Brain pericyte (primary cell): Measurements from ENCODE around the gene ARL4A.
A peak's percentile ranks its signal among the peaks of the same experiment; 100 is the strongest.

Source experiments
- DNase-seq: peaks from one replicate; pipeline ENCODE4 v3.0.0-alpha.2; 2012; ENCODE audit warnings: low read depth, low spot score

Gene ARL4A

DNA sequence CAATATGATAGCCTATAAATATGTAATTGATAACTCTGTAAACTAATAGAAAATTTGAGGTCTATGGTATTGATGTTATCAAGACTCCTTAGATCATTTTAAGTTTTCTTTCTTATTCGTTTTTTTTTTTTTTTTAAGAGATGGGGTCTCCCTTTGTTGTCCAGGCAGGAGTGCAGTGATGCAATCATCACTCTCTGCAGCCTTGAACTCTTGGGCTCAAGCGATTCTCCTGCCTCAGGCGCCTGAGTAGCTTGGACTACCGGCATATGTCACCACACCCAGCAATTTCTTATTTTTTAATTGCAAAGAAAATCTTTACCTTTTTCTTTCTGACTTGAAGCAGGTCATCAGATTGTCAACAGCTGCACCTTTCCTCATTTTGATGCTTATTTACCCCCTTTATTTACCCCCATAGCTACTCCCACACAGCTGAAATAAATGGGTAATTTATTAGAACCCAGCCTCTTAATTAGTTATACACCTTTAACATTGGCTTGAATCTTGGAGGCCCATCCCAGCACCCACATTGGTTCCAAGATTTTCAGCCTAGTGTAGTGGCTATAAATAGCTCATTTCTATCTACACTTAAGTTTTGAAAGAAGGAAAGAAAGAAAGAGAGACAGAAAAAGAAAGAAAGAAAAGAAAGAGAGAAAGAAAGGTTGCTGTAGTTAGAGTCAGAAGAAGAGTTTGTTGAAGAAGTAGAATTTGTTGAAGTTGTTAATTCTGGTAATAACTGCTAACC, 38.3 kb downstream of the ARL4A start:
- DNase-seq = no peak

DNA sequence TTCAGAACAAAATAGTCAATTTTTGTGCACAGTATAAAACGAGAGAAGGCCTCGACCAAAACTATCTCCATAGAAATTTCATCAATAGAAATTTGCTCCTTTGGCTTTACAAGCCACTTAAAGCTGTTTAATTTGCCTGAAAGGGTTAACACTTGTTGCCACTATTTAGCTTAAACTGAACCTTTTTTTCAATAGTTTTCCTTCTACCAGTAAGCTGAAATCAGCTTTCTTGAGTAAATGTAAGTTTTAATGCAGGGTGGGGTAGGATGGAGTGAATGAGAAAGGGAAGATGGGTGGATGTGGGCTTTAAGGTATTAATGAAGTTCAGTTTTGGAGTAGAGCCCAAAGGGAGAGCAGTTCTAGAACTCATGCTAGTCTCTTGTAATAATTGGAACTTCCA, 39.5 kb downstream of the ARL4A start:
- no peak for DNase-seq

- DNase-seq = no peak
Measured at GRCh38 chr7:12727455-12728191, 40.2 kb downstream of the ARL4A start.

DNA sequence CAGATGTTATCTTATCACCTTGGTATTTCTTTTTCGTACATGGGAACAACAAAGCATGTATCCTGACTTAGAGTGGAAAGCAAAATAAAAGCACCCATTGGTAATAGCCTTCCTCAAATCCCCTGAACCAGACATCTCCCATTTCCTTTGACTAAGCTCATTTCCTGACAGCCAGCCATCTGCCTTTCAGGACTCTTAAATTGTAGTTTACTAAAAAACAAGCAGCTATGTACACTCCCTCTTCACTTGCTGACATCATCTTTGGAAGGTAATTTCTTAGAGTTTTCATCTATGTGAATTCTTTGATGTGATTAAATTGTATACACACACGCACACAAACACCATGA, 40.7 kb downstream of the ARL4A start:
- DNase-seq = no peak

GRCh38 chr7:12729112-12729511, 41.7 kb downstream of the ARL4A start:
- DNase-seq = peak; percentile 39

DNA sequence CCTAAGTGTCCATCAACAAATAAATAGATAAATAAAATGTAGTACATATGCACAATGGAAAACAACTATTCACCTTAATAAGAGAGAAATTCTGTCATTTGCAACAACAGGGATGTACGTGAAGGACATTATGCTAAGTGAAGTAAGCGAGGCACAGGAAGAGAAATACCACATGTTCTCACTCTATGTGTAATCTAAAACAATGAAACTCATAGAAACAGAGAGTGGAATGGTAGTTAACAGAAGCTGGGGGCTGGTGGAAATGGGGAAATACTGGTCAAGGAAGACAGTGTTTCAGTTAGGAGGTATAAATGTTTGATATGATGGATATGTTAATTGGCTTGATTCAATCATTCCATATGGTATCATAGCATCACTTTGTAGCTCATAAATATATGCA, 43.1 kb downstream of the ARL4A start:
- no peak for DNase-seq

- no peak for DNase-seq
Measured at GRCh38 chr7:12731214-12731656, 43.8 kb downstream of the ARL4A start.

DNA sequence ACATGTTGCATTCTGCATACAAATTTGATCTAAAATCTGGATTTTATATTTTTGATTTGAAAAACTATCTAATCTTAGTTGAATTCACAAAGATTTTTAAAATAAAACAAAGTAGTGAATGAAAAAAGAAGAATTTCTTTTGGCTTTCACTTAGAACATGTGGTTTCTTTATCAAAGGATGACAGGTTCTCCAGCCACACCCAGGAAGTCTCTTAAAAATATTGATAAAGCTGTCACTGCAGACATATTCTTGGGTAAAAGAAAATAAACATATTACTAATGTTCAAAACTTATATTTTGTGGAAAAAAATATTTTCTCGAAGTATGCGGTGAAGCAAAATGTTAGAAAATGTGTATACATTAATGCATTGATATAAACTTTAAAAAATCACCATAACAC, 44.3 kb downstream of the ARL4A start:
- DNase-seq = no peak

GRCh38 chr7:12732428-12732827, 45.0 kb downstream of the ARL4A start:
- no peak for DNase-seq

DNA sequence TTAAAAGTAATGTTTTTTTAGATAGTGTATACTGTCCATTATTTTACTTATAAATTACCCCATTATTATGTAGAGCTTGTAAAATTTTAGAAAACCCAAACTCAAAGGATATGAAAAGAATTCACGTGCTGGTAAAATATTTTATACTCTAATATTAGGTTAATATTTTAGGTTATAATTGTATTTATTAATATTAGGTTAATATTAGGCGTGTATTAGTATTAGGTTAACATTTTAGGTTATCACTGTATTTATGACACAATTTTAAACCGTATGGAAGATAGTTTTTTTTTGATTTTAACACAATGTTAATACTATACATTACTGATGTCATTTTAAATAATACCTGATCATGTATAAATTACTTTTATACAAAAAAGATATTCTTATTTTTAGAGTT, 48.5 kb downstream of the ARL4A start:
- no peak for DNase-seq

DNA sequence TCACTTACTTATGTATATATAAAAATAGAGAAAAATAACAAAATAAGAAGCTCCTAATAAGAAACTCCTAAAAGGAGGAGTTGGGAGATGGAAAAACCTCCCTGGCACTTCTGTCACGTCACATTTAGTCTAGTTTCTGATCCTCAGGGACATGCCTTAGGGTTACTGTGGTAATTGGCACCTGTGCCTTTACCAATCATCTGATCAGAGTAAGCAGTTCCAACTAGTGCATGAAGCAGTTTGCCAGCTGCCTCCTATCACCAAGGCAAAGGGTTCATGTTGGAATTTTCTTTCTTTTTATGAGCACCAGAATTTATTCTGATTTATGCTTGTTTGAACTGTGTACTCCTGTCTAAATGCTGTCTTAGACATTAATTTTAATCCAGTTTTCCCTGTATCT, 49.9 kb downstream of the ARL4A start:
- no peak for DNase-seq

DNA sequence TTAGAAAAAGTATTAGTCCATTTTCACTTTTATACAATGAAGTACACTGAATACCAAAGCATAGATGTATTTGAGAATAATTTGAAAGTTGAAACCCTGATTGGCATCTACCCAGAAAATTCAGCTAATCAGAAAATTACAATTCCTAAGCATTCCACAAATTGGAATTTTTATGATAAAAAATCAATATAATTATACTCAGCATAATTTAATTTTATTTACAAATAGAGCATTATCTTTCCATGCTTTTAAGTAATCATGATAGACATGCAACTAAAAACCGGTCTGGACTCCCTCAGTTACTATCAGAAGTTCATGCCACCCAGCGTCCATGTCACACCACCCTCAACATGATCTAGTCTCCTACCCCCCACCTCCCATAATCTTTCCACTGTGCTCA, 50.4 kb downstream of the ARL4A start:
- DNase-seq = no peak

- no peak for DNase-seq
Measured at GRCh38 chr7:12738665-12739064, 51.2 kb downstream of the ARL4A start.
